Measurements from ENCODE around the gene C11orf58.

Gene C11orf58

GRCh38 chr11:16786131-16786530 is 47.7 kb downstream of the C11orf58 start:
- DNase-seq = no peak

- DNase-seq = no peak
Measured at GRCh38 chr11:16787035-16787742, 48.7 kb downstream of the C11orf58 start.

DNA sequence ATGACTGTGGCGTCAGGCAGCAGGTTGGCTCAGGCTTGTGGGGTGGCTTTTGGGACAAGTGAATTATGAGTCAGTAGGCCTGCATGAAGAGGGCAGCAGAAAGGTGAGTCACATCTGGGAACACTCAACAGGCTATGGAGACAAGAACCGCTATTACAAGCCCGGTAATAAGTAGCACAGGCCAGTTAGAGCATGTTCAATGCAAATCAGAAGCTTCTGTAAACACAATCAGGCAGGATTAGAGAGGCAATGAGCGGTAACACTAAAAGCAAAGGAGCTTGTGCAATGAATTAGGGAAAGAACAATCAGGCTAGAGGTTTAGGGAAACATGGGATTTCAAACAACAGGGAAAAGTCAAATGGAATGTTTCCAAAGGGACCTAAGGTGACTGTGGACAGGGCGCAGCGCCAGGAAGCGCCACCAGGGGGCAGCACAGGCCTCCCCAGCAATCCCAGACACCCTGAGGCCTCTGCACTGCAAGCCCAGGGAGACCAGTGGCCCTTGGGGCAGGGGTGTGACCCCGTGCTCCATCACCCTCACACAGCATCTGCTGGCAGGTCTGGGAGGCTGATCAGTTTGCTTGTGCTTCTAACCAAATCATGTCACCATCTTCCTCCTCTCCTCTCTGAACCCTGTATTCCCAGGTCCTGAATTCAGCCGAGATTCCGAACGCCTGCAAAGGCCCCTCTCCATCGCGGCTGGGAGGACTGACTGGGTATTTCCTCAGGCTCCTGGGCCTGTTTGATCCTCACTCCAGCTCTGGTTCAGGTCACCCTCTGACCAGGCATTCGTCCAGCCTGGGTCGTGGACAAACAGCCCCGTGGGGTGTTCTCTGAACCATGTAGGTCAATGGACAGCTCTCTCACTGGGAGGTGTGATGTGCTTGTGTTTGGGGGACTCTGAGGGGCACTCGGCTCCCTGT is 50.0 kb downstream of the C11orf58 start:
- DNase-seq = peak; percentile 75

- DNase-seq = no peak
Measured at GRCh38 chr11:16789063-16789420, 50.6 kb downstream of the C11orf58 start.

- no peak for DNase-seq
Measured at GRCh38 chr11:16789560-16790485, 51.4 kb downstream of the C11orf58 start.

- no peak for DNase-seq
Measured at GRCh38 chr11:16790486-16791190, 52.2 kb downstream of the C11orf58 start.

- peak; percentile 19 for DNase-seq
Measured at GRCh38 chr11:16791191-16791961, 52.9 kb downstream of the C11orf58 start.

GRCh38 chr11:16792426-16792825 is 54.0 kb downstream of the C11orf58 start:
- DNase-seq = no peak

DNA sequence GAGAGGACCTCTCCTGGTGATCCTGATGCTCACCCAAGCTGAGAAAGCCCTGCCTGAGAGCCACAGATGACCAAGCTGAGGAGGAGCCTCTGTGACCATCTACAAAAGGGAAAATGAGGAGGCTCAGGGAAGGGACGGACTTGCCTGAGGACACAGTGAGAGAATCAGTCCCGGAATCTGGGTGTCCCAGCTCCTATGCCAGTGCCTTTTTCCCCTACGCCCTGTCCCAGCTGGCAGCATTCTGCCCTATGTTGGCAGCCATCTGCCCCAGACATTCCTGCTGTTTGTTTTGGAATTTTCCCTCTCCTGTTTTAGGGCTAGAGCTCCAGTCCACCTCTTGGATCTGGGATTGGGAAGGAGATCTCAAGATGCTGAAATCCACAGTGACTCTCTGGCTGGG is 54.6 kb downstream of the C11orf58 start:
- no peak for DNase-seq

- DNase-seq = no peak
Measured at GRCh38 chr11:16793511-16793910, 55.1 kb downstream of the C11orf58 start.

DNA sequence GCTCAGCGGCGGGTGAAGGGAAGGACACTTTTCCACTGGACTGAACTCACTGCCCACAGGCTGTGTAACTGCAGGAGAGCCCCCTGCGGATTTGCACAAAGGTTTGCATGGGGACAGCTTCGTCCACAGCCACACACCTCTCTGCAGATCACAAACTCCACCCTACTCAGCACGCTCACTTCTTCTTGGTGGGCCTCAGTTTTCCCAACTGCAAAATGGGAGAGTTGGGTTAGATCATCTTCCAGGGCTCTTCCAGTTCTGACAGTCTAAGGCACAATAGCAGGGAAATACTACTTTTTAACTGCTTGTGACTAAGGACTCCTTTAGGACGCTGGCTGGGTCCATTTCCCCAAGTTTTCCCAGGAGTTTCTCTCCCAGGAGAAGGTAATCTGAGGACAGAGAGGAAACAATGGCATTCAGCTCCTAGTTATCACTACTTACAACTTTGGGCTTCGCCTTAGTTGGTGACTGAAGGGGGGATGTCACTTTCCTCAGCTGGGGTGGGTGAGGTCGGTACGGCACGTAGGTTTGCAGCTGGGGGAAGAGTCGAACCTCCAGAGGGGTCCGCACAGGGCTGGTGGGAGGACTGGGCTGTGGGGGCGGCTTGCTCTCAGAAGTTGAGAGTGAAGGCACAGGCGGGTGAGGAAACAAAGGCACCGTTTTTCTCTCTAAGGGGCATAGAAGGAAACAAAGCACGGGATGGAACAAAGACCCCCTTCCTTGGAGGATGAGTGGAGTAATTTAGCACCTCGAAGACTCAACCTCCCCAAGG is 55.8 kb downstream of the C11orf58 start:
- DNase-seq = no peak

DNA sequence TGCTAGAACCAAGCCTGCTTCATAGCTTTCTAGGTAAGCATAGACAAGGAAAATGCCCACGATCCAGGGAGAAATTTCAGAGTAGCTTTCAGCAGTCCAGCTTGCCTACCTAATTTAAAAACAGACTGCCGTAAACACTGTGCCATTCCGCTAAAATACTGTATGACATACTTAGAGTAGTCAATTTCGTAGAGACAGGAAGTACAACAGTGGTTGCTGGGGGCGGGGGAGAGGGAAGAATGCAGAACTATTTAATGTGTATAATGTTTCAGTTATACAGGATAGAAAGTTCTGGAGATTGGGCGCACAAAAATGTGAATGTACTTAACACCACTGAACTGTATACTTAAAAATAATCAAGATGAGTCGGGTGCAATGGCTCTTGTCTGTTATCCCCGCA is 56.7 kb downstream of the C11orf58 start:
- no peak for DNase-seq

DNA sequence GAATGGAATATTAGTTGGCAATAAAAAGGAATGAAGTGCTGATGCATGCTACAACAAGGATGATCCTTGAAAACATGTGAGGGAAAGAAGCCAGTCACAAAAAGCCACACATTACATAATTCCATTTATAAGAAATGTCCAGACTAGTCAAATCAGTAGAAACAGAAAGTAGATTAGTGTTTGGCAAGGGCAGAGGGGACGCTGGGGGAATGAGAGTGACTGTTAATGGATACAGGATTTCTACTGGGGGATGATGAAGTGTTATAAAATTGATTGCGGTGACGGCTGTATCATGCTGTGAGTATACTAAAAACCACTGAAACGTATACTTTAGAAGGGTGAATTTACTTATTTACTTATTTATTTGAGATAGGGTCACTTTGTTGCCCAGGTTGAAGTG is 57.9 kb downstream of the C11orf58 start:
- DNase-seq = no peak

- DNase-seq = no peak
Measured at GRCh38 chr11:16797776-16798175, 59.3 kb downstream of the C11orf58 start.

- no peak for DNase-seq
Measured at GRCh38 chr11:16799221-16799620, 60.8 kb downstream of the C11orf58 start.

DNA sequence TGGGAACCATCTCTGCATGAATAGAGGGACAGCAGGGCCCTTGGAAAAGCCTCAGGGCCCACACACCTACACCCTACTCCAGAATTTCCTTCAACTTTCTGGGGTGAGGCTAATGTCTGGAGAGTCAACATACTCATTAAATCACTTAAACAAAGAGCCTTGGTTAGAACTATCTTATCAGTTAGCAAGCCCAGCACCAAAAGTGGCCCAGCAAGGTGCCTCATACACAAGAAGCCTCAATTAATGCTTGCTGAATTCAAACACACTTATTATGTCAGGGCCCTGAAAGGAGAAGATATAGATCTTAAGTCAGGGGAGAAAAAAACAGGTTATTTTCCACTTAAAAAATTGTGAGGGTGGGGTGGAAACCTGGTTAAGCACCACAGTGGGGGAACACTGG is 61.4 kb downstream of the C11orf58 start:
- DNase-seq = no peak

DNA sequence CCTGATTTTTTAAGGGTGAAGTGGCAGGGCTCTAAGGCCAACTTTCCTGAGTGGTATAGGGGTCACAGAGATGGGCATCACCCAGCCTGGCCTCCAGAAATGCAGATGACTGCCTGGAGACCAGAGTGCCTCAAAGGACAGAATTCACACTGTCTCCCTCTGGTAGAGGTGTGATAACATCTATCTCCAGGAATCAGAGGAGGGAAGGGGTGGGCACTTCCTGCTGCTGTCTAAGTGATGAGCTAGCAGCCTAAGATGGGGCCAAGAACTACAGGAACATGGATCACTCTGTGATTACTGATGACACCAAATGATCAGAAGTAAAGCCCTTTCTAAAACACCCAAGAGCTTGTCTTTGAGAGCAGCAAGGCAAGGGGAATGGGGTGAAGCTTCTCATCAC is 61.9 kb downstream of the C11orf58 start:
- DNase-seq = no peak

GRCh38 chr11:16801288-16801980 is 63.0 kb downstream of the C11orf58 start:
- DNase-seq = no peak

GRCh38 chr11:16804104-16804947 is 65.9 kb downstream of the C11orf58 start:
- DNase-seq = no peak

All from eye (tissue), 1 donor.